Measurements from ENCODE around the gene STUB1. TPM values are rescaled to one million over a fixed set of nuclear protein-coding genes. Genes with fewer than 3 reads are reported as not detected.

Gene STUB1
- total RNA-seq, 1 donor from 2014 or later: 159 TPM

Other genes starting within 250 kb of the STUB1 start
- 57.0 and 72.5 TPM in 2 replicates for gene CAPN15, start 152.7 kb upstream of the STUB1 start, total RNA-seq
- not detected in 2 replicates for gene PRR35, start 120.0 kb upstream of the STUB1 start, total RNA-seq
- 2.7 and 3.3 TPM in 2 replicates for gene NHLRC4, start 113.4 kb upstream of the STUB1 start, total RNA-seq
- gene PIGQ, start 110.4 kb upstream of the STUB1 start, total RNA-seq: 34.6 and 69.5 TPM in 2 replicates
- gene RAB40C, start 90.3 kb upstream of the STUB1 start, total RNA-seq: 17.6 and 25.1 TPM in 2 replicates
- gene WFIKKN1, start 49.4 kb upstream of the STUB1 start, total RNA-seq: 0.06 TPM in 1 of 2 replicates, not detected in the other
- gene METTL26, start 44.1 kb upstream of the STUB1 start, total RNA-seq: 163 and 315 TPM in 2 replicates
- 24.1 and 25.7 TPM in 2 replicates for gene MCRIP2, start 38.6 kb upstream of the STUB1 start, total RNA-seq
- 17.4 and 21.2 TPM in 2 replicates for gene WDR90, start 31.0 kb upstream of the STUB1 start, total RNA-seq
- 48.3 and 78.9 TPM in 2 replicates for gene RHOT2, start 12.3 kb upstream of the STUB1 start, total RNA-seq
- gene RHBDL1, start 4.7 kb upstream of the STUB1 start, total RNA-seq: 0.34 and 1.6 TPM in 2 replicates
- gene JMJD8, start 3.9 kb downstream of the STUB1 start, total RNA-seq: 60.4 and 70.8 TPM in 2 replicates
- 9.9 and 12.5 TPM in 2 replicates for gene WDR24, start 10.0 kb downstream of the STUB1 start, total RNA-seq
- gene FBXL16, start 25.4 kb downstream of the STUB1 start, total RNA-seq: 1.6 TPM in 2 replicates
- gene METRN, start 34.7 kb downstream of the STUB1 start, total RNA-seq: 54.4 and 134 TPM in 2 replicates
- gene ANTKMT, start 40.7 kb downstream of the STUB1 start, total RNA-seq: 45.4 and 53.0 TPM in 2 replicates
- 0.41 and 3.9 TPM in 2 replicates for gene CCDC78, start 46.0 kb downstream of the STUB1 start, total RNA-seq
- gene HAGHL, start 46.7 kb downstream of the STUB1 start, total RNA-seq: 8.2 and 12.8 TPM in 2 replicates
- 33.7 and 34.3 TPM in 2 replicates for gene CIAO3, start 60.6 kb downstream of the STUB1 start, total RNA-seq
- 2.1 and 2.4 TPM in 2 replicates for gene MSLN, start 80.3 kb downstream of the STUB1 start, total RNA-seq
- 35.9 and 42.1 TPM in 2 replicates for gene RPUSD1, start 108.0 kb downstream of the STUB1 start, total RNA-seq
- gene CHTF18, start 108.2 kb downstream of the STUB1 start, total RNA-seq: 7.3 and 24.3 TPM in 2 replicates
- gene GNG13, start 120.3 kb downstream of the STUB1 start, total RNA-seq: not detected in 2 replicates